ENCODE measurements around the gene GZMM. TPM values are rescaled to one million over a fixed set of nuclear protein-coding genes. Genes with fewer than 3 reads are reported as not detected.

Gene GZMM
- polyA plus RNA-seq, 12 donors: 0.20 to 0.72 (median 0.26) TPM; not detected in 5

- no peak for DNase-seq
Measured at GRCh38 chr19:595326-596262, 51.7 kb downstream of the GZMM start.

GRCh38 chr19:596263-596655 lies 52.4 kb downstream of the GZMM start:
- DNase-seq: no peak

DNA sequence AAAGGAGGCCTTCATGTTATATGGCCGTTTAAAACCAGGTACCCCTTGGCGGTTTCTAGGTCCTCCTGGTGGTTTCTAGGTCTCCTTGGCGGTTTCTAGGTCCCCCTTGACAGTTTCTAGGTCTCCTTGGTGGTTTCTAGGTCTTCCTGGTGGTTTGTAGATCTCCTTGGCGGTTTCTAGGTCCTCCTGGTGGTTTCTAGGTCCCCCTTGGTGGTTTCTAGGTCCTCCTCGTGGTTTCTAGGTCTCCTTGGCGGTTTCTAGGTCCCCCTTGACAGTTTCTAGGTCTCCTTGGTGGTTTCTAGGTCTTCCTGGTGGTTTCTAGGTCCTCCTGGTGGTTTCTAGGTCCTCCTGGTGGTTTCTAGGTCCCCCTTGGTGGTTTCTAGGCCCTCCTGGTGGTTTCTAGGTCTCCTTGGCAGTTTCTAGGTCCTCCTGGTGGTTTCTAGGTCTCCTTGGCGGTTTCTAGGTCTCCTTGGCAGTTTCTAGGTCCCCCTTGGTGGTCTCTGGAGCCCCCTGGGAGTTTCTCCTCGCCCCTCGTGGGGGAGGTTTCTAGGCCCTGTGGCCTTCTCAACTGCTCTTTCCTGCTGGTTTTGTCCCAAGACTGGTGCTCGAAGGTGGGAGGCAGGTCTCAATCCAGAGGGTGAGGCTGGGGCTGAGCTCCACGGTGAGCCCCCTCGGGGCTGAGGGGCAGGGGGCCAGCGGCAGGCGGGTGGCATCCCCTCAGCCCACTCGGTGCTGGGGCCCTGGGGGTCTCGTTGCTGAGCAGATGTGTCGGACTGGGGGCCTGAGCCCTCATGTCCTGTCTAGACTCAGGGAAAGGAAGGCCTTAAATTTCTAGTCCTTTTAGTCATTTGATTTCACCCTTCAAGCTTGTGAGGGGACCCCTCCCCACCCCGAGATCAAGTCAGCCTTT lies 53.8 kb downstream of the GZMM start:
- no peak for DNase-seq

Other genes starting within 250 kb of the GZMM start
- gene MIER2, start 199.3 kb upstream of the GZMM start, polyA plus RNA-seq (ENCODE audit: insufficient read length in 12 of 12): 10 to 100 TPM in 11 of 12 donors, not detected in 1; 19.5 to 35.2 (median 24.1) TPM
- 1 to 10 TPM in 2 of 12 donors, under 1 TPM in 8, not detected in 2; 0.50 to 1.6 (median 0.81) TPM for gene C2CD4C, start 134.9 kb upstream of the GZMM start, polyA plus RNA-seq (ENCODE audit: insufficient read length in 12 of 12)
- 10 to 100 TPM in 11 of 12 donors, not detected in 1; 19.9 to 49.3 (median 27.0) TPM for gene SHC2, start 83.0 kb upstream of the GZMM start, polyA plus RNA-seq (ENCODE audit: insufficient read length in 12 of 12)
- 10 to 100 TPM in 2 of 12 donors, 1 to 10 TPM in 9, not detected in 1; 3.8 to 24.5 (median 7.3) TPM for gene MADCAM1, start 47.6 kb upstream of the GZMM start, polyA plus RNA-seq (ENCODE audit: insufficient read length in 12 of 12)
- 10 to 100 TPM in 1 of 12 donors, 1 to 10 TPM in 10, not detected in 1; 2.8 to 26.4 (median 4.6) TPM for gene TPGS1, start 36.6 kb upstream of the GZMM start, polyA plus RNA-seq (ENCODE audit: insufficient read length in 12 of 12)
- 100 to 1,000 TPM in 1 of 12 donors, 10 to 100 TPM in 10, not detected in 1; 48.4 to 140 (median 61.1) TPM for gene CDC34, start 12.3 kb upstream of the GZMM start, polyA plus RNA-seq (ENCODE audit: insufficient read length in 12 of 12)
- 100 to 1,000 TPM in 11 of 12 donors, not detected in 1; 109 to 224 (median 171) TPM for gene BSG, start 28.5 kb downstream of the GZMM start, polyA plus RNA-seq (ENCODE audit: insufficient read length in 12 of 12)
- gene HCN2, start 45.8 kb downstream of the GZMM start, polyA plus RNA-seq (ENCODE audit: insufficient read length in 12 of 12): under 1 TPM in 10 of 12 donors, not detected in 2; 0.13 to 0.61 (median 0.31) TPM
- 10 to 100 TPM in 11 of 12 donors, not detected in 1; 23.7 to 58.0 (median 29.2) TPM for gene POLRMT, start 89.5 kb downstream of the GZMM start, polyA plus RNA-seq (ENCODE audit: insufficient read length in 12 of 12)
- under 1 TPM in 4 of 12 donors, not detected in 8; 0.09 to 0.21 (median 0.16) TPM for gene FGF22, start 95.8 kb downstream of the GZMM start, polyA plus RNA-seq (ENCODE audit: insufficient read length in 12 of 12)
- gene RNF126, start 119.2 kb downstream of the GZMM start, polyA plus RNA-seq (ENCODE audit: insufficient read length in 12 of 12): 10 to 100 TPM in 11 of 12 donors, not detected in 1; 17.8 to 52.8 (median 19.0) TPM
- gene FSTL3, start 132.3 kb downstream of the GZMM start, polyA plus RNA-seq (ENCODE audit: insufficient read length in 12 of 12): 10 to 100 TPM in 11 of 12 donors, not detected in 1; 11.0 to 25.9 (median 12.2) TPM
- gene PRSS57, start 151.4 kb downstream of the GZMM start, polyA plus RNA-seq (ENCODE audit: insufficient read length in 12 of 12): 1 to 10 TPM in 1 of 12 donors, under 1 TPM in 5, not detected in 6; 0.15 to 1.2 (median 0.19) TPM
- gene PALM, start 164.9 kb downstream of the GZMM start, polyA plus RNA-seq (ENCODE audit: insufficient read length in 12 of 12): 10 to 100 TPM in 11 of 12 donors, not detected in 1; 17.2 to 80.5 (median 33.1) TPM
- 10 to 100 TPM in 1 of 12 donors, under 1 TPM in 9, not detected in 2; 0.07 to 36.0 (median 0.12) TPM for gene MISP, start 207.1 kb downstream of the GZMM start, polyA plus RNA-seq (ENCODE audit: insufficient read length in 12 of 12)